ENCODE results near the gene NELFB.
A peak's percentile ranks its signal among the peaks of the same experiment; 100 is the strongest.

NELFB gene

GRCh38 chr9:137275588-137276472 lies 20.7 kb downstream of the NELFB start:
- Histone ChIP-seq H3K27me3 (ENCODE audit: control insufficient read depth in 3 of 3, insufficient read depth in 3 of 3, low read depth in 1 of 3, low read length in 3 of 3) (peaks cover 0 to 30% (median 9%) of the 10 kb centered on the region in 3 experiments), H3K4ac (ENCODE audit: low read length) (peak overlapping the region; percentile 66), H3K23ac (ENCODE audit: low read depth, low read length, poor library complexity) (peak overlapping the region; percentile 73), H2BK12ac (ENCODE audit: low read length) (peak overlapping the region; percentile 58), H3K9ac (ENCODE audit: low read depth, low read length, poor library complexity) (peak overlapping the region; percentile 60), H4K8ac (ENCODE audit: low read depth, low read length) (no peak overlapping the region), H2BK15ac (ENCODE audit: low read length) (peak overlapping the region; percentile 85), H3K4me2 (ENCODE audit: insufficient read depth, low read length, poor library complexity, severe bottlenecking) (no peak overlapping the region), H2BK120ac (ENCODE audit: low read depth, low read length) (peak overlapping the region; percentile 47), H3K27ac (replicated peaks; ENCODE audit: low read length) (peak overlapping the region; percentile 22), H2AFZ (ENCODE audit: low read length) (no peak overlapping the region), H2AK5ac (ENCODE audit: low read depth, low read length) (peak overlapping the region; percentile 86), H3K9me3 (replicated peaks in 1 of 2; ENCODE audit: control insufficient read depth in 2 of 2, insufficient read depth in 1 of 2, low read depth in 1 of 2, low read length in 2 of 2) (peaks cover 3 to 12% of the 10 kb centered on the region in 2 donors), H3K4me1 (ENCODE audit: control insufficient read depth in 2 of 2, insufficient read depth in 1 of 2, low read depth in 1 of 2, low read length in 2 of 2) (peaks cover 11 to 23% of the 10 kb centered on the region in 2 donors), H4K91ac (ENCODE audit: low read depth, low read length, poor library complexity) (no peak overlapping the region), H3K36me3 (replicated peaks in 1 of 2; ENCODE audit: control insufficient read depth in 2 of 2, insufficient read depth in 2 of 2, low read length in 2 of 2) (peaks cover 25 to 30% of the 10 kb centered on the region in 2 donors), H2BK5ac (ENCODE audit: low read length) (peak overlapping the region; percentile 39), H3K4me3 (ENCODE audit: low read length in 2 of 2) (no peak overlapping the region), H3K79me1 (ENCODE audit: low read depth, low read length) (peaks cover 9% of the 10 kb centered on the region), H3K14ac (ENCODE audit: low read length) (peak overlapping the region; percentile 75), H3K18ac (ENCODE audit: low read length) (peak overlapping the region; percentile 71)
- no CpG with 5 or more reads among the region's 24 CpGs for WGBS, 2 donors (ENCODE audit: extremely low coverage in 2 of 2, insufficient read length in 2 of 2, insufficient replicate concordance in 1 of 2)
- DNase-seq (ENCODE audit: low spot score) = no peak

GRCh38 chr9:137276473-137277328 lies 21.6 kb downstream of the NELFB start:
- peak overlapping the region; percentile 75 for H2BK5ac ChIP-seq (ENCODE audit: low read length)
- no CpG with 5 or more reads among the region's 30 CpGs for WGBS, 2 donors (ENCODE audit: extremely low coverage in 2 of 2, insufficient read length in 2 of 2, insufficient replicate concordance in 1 of 2)
- H2AK5ac ChIP-seq (ENCODE audit: low read depth, low read length) = peak overlapping the region; percentile 97
- peak overlapping the region; percentile 44 for H3K9ac ChIP-seq (ENCODE audit: low read depth, low read length, poor library complexity)
- H3K36me3 ChIP-seq (replicated peaks in 1 of 2; ENCODE audit: control insufficient read depth in 2 of 2, insufficient read depth in 2 of 2, low read length in 2 of 2) = peaks cover 23 to 24% of the 10 kb centered on the region in 2 donors
- H3K4me2 ChIP-seq (ENCODE audit: insufficient read depth, low read length, poor library complexity, severe bottlenecking) = peak overlapping the region; percentile 57
- H3K79me1 ChIP-seq (ENCODE audit: low read depth, low read length) = peaks cover 9% of the 10 kb centered on the region
- DNase-seq (ENCODE audit: low spot score) = no peak
- H3K27ac ChIP-seq (replicated peaks; ENCODE audit: low read length) = peak overlapping the region; percentile 59
- H3K27me3 ChIP-seq (ENCODE audit: control insufficient read depth in 3 of 3, insufficient read depth in 3 of 3, low read depth in 1 of 3, low read length in 3 of 3) = peaks cover 0 to 36% (median 9%) of the 10 kb centered on the region in 3 experiments
- H3K4me3 ChIP-seq (ENCODE audit: low read length in 2 of 2) = no peak overlapping the region
- H3K23ac ChIP-seq (ENCODE audit: low read depth, low read length, poor library complexity) = peak overlapping the region; percentile 96
- H2BK15ac ChIP-seq (ENCODE audit: low read length) = peak overlapping the region; percentile 96
- H3K4ac ChIP-seq (ENCODE audit: low read length) = no peak overlapping the region
- no peak overlapping the region for H2AFZ ChIP-seq (ENCODE audit: low read length)
- peaks cover 11 to 23% of the 10 kb centered on the region in 2 donors for H3K4me1 ChIP-seq (ENCODE audit: control insufficient read depth in 2 of 2, insufficient read depth in 1 of 2, low read depth in 1 of 2, low read length in 2 of 2)
- H4K8ac ChIP-seq (ENCODE audit: low read depth, low read length) = peak overlapping the region; percentile 82
- H3K18ac ChIP-seq (ENCODE audit: low read length) = peak overlapping the region; percentile 93
- peak overlapping the region; percentile 58 for H2BK12ac ChIP-seq (ENCODE audit: low read length)
- peak overlapping the region; percentile 97 for H3K14ac ChIP-seq (ENCODE audit: low read length)
- peaks cover 3 to 12% of the 10 kb centered on the region in 2 donors for H3K9me3 ChIP-seq (replicated peaks in 1 of 2; ENCODE audit: control insufficient read depth in 2 of 2, insufficient read depth in 1 of 2, low read depth in 1 of 2, low read length in 2 of 2)
- peak overlapping the region; percentile 94 for H2BK120ac ChIP-seq (ENCODE audit: low read depth, low read length)
- no peak overlapping the region for H4K91ac ChIP-seq (ENCODE audit: low read depth, low read length, poor library complexity)

GRCh38 chr9:137277329-137278041 lies 22.4 kb downstream of the NELFB start, which contains the start of gene TOR4A:
Gene TOR4A (plus strand): TSS chr9:137277726. CDS start chr9:137278690, 964 bp downstream.
- Histone ChIP-seq H2AFZ (ENCODE audit: low read length) (no peak within 1 kb of the TSS), H2BK5ac (ENCODE audit: low read length) (peak within 1 kb of the TSS; percentile 75), H3K4ac (ENCODE audit: low read length) (peak within 1 kb of the TSS; percentile 66), H2BK15ac (ENCODE audit: low read length) (peak within 1 kb of the TSS; percentile 96), H3K9me3 (replicated peaks in 1 of 2; ENCODE audit: control insufficient read depth in 2 of 2, insufficient read depth in 1 of 2, low read depth in 1 of 2, low read length in 2 of 2) (peaks cover 3 to 12% of the 10 kb centered on the region in 2 donors), H3K27ac (replicated peaks; ENCODE audit: low read length) (peak within 1 kb of the TSS; percentile 59), H3K4me2 (ENCODE audit: insufficient read depth, low read length, poor library complexity, severe bottlenecking) (peak within 1 kb of the TSS; percentile 57), H3K9ac (ENCODE audit: low read depth, low read length, poor library complexity) (peak within 1 kb of the TSS; percentile 77), H3K27me3 (ENCODE audit: control insufficient read depth in 3 of 3, insufficient read depth in 3 of 3, low read depth in 1 of 3, low read length in 3 of 3) (peaks cover 0 to 39% (median 9%) of the 10 kb centered on the region in 3 experiments), H2AK5ac (ENCODE audit: low read depth, low read length) (peak within 1 kb of the TSS; percentile 97), H3K18ac (ENCODE audit: low read length) (peak within 1 kb of the TSS; percentile 93), H3K4me1 (ENCODE audit: control insufficient read depth in 2 of 2, insufficient read depth in 1 of 2, low read depth in 1 of 2, low read length in 2 of 2) (peaks cover 11 to 23% of the 10 kb centered on the region in 2 donors), H3K4me3 (ENCODE audit: low read length in 2 of 2) (peak within 1 kb of the TSS in 1 of 2 donors; percentile 69), H4K8ac (ENCODE audit: low read depth, low read length) (peak within 1 kb of the TSS; percentile 82), H3K23ac (ENCODE audit: low read depth, low read length, poor library complexity) (peak within 1 kb of the TSS; percentile 99), H2BK12ac (ENCODE audit: low read length) (peak within 1 kb of the TSS; percentile 73), H4K91ac (ENCODE audit: low read depth, low read length, poor library complexity) (no peak within 1 kb of the TSS), H3K14ac (ENCODE audit: low read length) (peak within 1 kb of the TSS; percentile 97), H3K36me3 (replicated peaks in 1 of 2; ENCODE audit: control insufficient read depth in 2 of 2, insufficient read depth in 2 of 2, low read length in 2 of 2) (peaks cover 16 to 19% of the 10 kb centered on the region in 2 donors), H3K79me1 (ENCODE audit: low read depth, low read length) (peaks cover 7% of the 10 kb centered on the region), H2BK120ac (ENCODE audit: low read depth, low read length) (peak within 1 kb of the TSS; percentile 94)
- WGBS, 2 donors (ENCODE audit: extremely low coverage in 2 of 2, insufficient read length in 2 of 2, insufficient replicate concordance in 1 of 2) = no CpG with 5 or more reads among the region's 25 CpGs
- DNase-seq (ENCODE audit: low spot score) = no peak

Data from neuronal stem cell (in vitro differentiated cells).